ENCODE results near the gene TGIF2. TPM values are rescaled to one million over a fixed set of nuclear protein-coding genes. Genes with fewer than 3 reads are reported as not detected.

TGIF2 gene
- total and polyA plus RNA-seq, 9 of the 15 experiments (the other 6 are each of a cell fraction or from before 2014, with no cell fraction given): 6.8 to 27.8 (median 15.7) TPM

GRCh38 chr20:36526521-36527011 lies 46.8 kb upstream of the TGIF2 start:
- intact Hi-C loops (cut with micrococcal nuclease) (no loop called here), in situ Hi-C loops (cut with MboI) (no loop called here)
- no TSS peak for BruUV-seq (replicated peaks)
- Histone ChIP-seq H3K79me2 (ENCODE audit: control insufficient read depth, insufficient read depth, low read length) (no peaks in the 10 kb centered on the region), H3K9ac (ENCODE audit: insufficient read depth in 1 of 2, low read depth in 2 of 2, low read length in 2 of 2) (no peak overlapping the region), H3K4me3 (no peak overlapping the region), H4K20me1 (replicated peaks; ENCODE audit: control insufficient read depth, insufficient read depth, low read length) (0 out of 2 replicates have a peak, but pooled peaks cover 3% of the 10 kb centered on the region), H3K9me3 (replicated peaks; ENCODE audit: control insufficient read depth, insufficient read depth, low read depth, low read length) (no peaks in the 10 kb centered on the region), H3K9me1 (ENCODE audit: control insufficient read depth, insufficient read depth, low read length) (no peaks in the 10 kb centered on the region), H3K36me3 (ENCODE audit: control insufficient read depth, insufficient read depth, low read length) (peaks cover 31% of the 10 kb centered on the region; the same call in 2 of the 3 replicates), H3K27ac (ENCODE audit: extremely low read depth, low read depth, low read length) (no peak overlapping the region), H3K27me3 (ENCODE audit: control insufficient read depth in 2 of 2, insufficient read depth in 2 of 2, low read length in 2 of 2) (no peaks in the 10 kb centered on the region; a peak in 1 of 5 replicates), H2AFZ (ENCODE audit: low read depth, low read length) (no peak overlapping the region), H3K4me2 (ENCODE audit: insufficient read depth, low read length) (no peak overlapping the region), H3K4me1 (replicated peaks in 1 of 2; ENCODE audit: control insufficient read depth in 2 of 2, insufficient read depth in 2 of 2, low read length in 2 of 2) (no peaks in the 10 kb centered on the region; a peak in 1 of 5 replicates)
- no peak for TF ChIP-seq ZBTB49 (CRISPR knock-in tag; IDR thresholded peaks at IDR 0.05; ENCODE audit: borderline replicate concordance)
- TF ChIP-seq ZNF512 (tag; IDR thresholded peaks at IDR 0.05): no peak
- no peak for DNase-seq (ENCODE audit: extremely low read depth in 1 of 4, low spot score in 3 of 4)
- POLR2A ChIA-PET: interaction anchor here (0.7 kb wide), 1 partner anchor 17 kb away, joined by 3 read pairs; no protein-coding TSS in a partner anchor
- ATAC-seq: no peak
- CTCF ChIA-PET (ENCODE audit: low intra/inter-chr PET ratio): no interaction called here
- WGBS (ENCODE audit: insufficient coverage, low coverage, missing lambda C conversion rate): 89% methylated on average over 21 of the region's 29 CpGs
- no peak for FAIRE-seq

Measured in K562 (cell line).